ENCODE results near the gene HOXA7.

DNA sequence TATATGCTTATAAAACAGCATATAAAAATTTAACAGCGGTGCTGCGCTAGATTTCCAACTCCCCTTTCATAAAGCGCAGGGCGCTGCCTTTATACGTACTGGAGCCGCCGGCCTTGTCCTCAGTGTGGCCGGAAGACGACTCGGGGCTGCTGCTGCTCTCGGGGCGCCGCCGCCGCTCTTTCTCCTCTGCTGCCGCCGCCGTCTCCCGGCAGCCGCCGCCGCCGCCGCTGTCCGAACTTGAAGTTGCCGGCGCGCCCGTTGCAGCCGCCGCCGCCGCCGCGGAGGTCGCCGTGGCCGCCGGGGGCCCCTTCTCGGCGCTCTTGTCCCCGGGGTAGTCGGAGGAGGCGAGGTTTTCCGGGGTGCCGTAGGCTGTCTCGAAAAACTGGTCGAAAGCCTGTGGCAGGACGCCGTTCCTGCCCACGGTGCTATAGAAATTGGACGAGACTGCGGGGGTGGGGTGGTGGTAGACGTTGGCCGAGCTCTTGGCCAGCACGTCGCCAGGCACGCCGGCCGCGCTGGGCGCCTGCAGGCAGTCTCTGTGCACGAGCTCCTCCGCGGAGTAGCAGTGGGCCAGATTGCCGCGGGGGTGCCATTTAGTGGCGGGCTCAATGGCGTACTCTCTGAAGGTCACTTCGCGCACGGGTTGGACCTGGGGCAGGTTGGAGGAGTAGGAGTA is 28.0 kb upstream of the HOXA7 start:
- TF ChIP-seq EZH2phosphoT487 (IDR thresholded peaks at IDR 0.05; ENCODE audit: insufficient read depth, low read depth) = no peak
- TF ChIP-seq EZH2 (IDR thresholded peaks at IDR 0.05; ENCODE audit: insufficient read depth, poor library complexity, severe bottlenecking) = no peak
